Measurements from ENCODE around the gene SREK1IP1.

Gene SREK1IP1

DNA sequence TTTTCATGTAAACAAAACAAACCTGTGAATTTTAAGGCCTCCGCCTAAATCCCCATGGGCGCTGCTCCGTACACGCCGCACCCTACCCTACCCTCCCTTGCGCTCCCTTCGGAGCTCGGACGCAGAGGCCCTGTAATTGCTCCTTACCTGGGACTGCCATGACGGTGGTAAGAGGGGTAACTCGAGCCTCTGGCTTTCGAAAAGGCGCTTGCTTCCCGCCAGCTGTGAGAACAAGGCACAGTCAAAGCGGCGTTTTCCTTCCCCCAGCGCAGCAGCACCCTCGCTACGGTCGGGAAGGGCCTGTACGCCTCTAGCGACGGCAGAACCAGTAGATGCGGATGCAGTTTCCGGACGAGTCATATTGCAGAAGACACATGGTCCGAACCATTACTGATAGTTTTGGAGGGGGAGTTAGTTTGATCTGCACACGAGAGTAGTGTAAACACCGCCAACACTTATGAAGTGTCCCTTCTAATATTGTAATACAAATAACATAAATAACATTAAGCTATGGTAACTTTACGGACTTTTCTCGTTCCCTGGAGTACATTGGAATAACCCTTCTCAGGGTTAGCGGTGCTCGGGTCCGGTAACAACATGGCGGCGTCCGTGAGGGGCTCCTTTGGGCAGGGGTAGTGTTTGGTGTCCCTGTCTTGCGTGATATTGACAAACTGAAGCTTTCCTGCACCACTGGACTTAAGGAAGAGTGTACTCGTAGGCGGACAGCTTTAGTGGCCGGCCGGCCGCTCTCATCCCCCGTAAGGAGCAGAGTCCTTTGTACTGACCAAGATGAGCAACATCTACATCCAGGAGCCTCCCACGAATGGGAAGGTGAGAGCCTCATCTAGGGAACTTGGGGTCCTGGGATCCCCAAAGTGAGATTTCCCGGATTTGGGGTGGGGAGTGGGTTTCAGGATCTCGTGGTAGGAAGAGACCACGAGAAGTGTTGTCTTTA lies at the start of gene SREK1IP1, which contains the start of gene CWC27:
Gene SREK1IP1 (minus strand): TSS at position 334 of the 955 bp plus-strand sequence. CDS start 174 bp downstream, at position 160.
Gene CWC27 (plus strand): TSS at position 573 of the 955 bp plus-strand sequence. CDS start 217 bp downstream, at position 790.
- peak; percentile 66 to 70 for DNase-seq

GRCh38 chr5:64818245-64818644 lies 49.8 kb upstream of the SREK1IP1 start:
- DNase-seq, result no peak

DNA sequence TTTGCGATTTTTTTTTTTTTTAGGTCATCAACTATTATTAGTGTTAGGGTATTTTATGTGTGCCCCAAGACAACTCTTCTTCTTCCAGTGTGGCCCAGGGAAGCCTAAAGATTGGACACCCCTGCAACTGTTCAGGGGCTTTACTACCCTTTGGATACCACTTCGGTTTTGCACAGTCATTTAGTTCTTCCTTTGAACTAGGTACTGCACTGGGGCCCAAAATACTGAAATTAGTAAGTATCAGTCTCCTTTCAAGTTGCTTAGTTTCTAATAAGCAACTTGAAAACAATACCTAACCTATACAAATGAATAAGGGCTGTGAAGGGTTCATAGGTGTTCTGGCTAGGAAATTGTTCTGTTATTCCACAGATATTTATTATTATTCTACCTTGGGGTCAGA lies 45.6 kb upstream of the SREK1IP1 start:
- DNase-seq, result no peak

- DNase-seq, result no peak
Measured at GRCh38 chr5:64811050-64811640, 42.7 kb upstream of the SREK1IP1 start.

- DNase-seq, result no peak
Measured at GRCh38 chr5:64807520-64807919, 39.0 kb upstream of the SREK1IP1 start.

DNA sequence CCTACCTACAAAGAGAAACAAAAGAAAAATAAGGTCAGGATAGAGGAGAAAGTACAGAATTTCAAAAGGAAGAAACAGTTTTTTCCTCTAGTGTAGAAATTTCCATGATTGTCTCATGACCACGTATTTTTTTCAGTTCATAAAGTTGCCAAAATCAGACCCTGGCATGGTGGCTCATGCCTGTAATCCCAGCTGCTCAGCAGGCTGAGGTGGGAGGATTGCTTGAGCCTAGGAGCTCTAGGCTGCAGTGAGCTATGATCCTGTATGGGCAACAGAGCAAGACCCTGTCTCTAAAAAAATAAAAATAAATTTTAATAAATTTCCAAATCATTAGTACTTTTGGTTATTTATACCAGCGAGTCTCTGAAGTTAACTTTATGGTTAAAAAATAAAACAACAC lies 38.0 kb upstream of the SREK1IP1 start:
- no peak for DNase-seq

- no peak for DNase-seq
Measured at GRCh38 chr5:64800926-64801325, 32.4 kb upstream of the SREK1IP1 start.

- DNase-seq, result no peak
Measured at GRCh38 chr5:64796301-64796700, 27.8 kb upstream of the SREK1IP1 start.

GRCh38 chr5:64794053-64794770 lies 25.7 kb upstream of the SREK1IP1 start:
- no peak for DNase-seq

DNA sequence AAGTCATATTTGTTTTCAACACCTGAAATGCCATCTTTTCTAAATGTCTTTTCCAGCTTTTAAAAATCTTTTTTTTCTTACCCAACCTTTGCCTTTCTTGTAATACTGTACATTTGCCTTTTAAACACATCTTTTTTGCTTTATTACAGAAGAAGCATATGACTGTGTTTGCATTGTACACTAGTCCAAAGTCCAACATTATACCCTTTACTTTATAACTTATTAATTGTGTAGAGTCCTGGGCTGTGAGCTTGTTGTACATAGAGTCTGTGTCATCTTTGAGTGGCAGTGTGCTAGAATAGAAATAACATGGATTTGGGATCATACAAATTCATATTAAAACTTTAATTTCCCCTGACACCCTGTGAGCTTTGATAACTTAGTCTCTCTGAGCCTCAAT lies 24.0 kb upstream of the SREK1IP1 start:
- DNase-seq, result no peak

- no peak for DNase-seq
Measured at GRCh38 chr5:64790210-64790609, 21.7 kb upstream of the SREK1IP1 start.

DNA sequence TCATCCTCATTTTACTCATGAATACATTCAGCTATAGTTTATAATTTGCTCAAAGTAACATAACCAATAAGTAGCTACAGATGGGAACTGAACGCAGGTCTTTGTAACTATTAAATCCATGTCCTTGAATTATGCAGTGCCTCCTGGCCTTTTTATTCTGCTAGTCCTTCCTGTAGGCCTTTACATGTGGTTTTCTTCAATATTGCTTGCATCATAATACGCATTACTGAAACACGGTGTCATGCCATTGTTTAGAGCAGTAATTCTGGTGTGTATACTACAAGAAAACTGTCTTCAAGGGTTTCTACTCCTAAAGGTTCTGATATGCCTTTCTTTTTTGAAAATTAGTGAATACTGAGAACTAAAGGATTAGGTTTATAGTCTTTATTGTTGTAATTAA lies 21.0 kb upstream of the SREK1IP1 start:
- no peak for DNase-seq

DNA sequence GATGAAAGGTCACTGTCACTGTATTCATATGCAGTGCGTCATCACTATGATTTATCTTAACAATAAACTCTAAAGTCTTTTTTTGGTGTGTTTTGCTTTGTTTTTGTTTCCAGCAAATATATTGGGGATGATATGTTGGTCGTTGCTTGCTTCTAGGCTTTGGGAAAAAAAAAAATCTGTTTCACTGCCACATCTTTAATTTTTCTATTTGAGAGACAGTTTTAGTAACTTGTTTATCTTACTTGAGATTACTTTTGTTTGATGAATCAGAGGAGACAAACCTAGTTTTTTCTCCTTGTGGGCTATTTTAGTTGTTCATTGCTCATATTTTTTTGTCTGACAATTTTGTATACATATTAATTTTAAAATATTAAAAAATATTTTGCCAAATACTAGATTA lies 19.7 kb upstream of the SREK1IP1 start:
- DNase-seq, result no peak

DNA sequence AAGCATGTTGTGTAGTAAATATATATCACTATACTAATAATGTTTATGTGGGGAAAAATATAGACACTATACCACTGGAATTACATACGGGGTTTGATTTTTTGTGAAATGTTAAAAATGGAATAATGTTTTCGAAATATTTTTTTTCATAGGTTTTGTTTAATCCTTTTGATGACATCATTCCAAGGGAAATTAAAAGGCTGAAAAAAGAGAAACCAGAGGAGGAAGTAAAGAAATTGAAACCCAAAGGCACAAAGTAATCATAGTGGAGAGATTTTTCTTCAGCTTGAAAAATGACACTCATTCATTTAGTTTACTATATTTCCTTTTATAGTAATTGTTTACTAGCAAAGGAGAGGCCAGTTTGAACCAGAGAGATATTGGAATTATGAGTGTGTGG lies 17.9 kb upstream of the SREK1IP1 start:
- no peak for DNase-seq

- DNase-seq, result peak; percentile 18 to 57
Measured at GRCh38 chr5:64784451-64785025, 16.0 kb upstream of the SREK1IP1 start.

DNA sequence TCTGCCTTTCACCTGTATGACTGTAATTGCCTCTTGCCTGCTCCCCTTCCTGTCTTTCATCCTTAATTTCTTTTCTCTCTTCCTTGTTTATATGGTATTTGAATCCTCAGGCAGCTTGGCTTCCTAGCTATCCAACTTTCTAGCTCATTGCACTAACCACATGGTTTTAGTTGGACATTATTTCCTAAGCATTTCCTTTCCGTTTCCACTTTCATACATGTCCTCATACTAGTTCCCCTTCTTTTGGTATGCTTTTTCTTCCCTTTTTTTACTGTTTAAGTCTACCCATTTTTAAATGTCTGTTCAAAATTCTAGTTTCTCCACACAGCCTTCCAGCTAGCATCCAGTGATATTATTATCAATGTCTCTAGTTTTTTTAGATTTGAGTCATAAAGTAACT lies 6.8 kb upstream of the SREK1IP1 start:
- DNase-seq, result no peak

- DNase-seq, result no peak
Measured at GRCh38 chr5:64773533-64773932, 5.0 kb upstream of the SREK1IP1 start.

DNA sequence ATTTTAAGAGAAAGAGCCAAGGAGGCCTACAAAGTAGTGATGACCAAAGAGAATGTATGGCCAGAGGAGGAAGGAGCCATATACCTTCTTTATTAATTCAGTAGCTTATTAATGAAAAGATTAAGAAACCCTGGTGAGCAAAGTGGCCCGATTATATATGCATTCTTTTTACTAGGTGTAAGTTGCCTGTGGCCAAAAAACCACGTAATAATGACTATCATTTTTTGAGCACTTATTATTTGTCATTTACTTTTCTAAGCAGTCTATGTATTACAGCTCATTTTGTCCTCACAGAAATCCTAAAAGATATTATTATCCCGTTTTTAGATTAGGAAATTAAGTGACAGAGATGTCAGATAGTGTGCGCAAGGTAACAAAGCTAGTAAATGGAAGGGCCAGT lies 3.2 kb upstream of the SREK1IP1 start:
- DNase-seq, result no peak

- no peak for DNase-seq
Measured at GRCh38 chr5:64769855-64770254, 1.4 kb upstream of the SREK1IP1 start.

GRCh38 chr5:64767959-64768357 lies 533 bp downstream of the SREK1IP1 start:
- no peak for DNase-seq

DNA sequence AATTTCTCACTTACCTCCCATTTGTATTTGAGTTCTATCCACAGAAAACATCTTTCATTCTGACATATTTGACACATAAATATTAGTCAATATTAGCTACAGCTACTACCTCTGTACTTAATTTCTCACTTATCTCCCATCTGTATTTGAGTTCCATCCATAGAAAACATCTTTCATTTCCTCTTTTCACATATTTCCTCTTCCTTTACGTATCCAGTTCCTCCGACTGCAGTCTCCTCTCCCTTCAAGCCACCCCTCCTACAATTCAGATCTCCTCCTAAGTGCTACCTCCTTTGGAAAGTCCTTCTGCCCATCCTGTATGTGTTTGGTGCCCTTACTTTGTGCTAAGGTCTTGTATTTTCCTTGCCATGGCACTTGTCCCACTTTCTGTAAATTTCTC lies 1.6 kb downstream of the SREK1IP1 start:
- DNase-seq, result no peak

GRCh38 chr5:64765804-64766504 lies 2.5 kb downstream of the SREK1IP1 start:
- DNase-seq, result no peak

Measured in NCI-H1930 (cell line).